Measurements from ENCODE around the gene C2orf69.

DNA sequence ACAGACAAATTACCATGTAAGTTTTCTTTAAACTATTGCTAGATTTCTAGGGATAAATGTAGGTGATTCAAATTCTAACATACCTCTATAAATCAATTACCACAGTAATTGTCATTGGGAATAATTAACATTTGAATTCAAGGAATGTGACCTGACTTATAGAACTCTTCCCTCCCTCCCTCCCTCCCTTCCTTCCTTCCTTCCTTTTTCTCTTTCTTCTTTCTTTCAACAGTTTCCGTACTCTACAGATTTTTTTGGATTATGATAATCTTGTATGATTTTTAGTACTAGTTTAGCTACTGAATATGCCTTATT, 41.9 kb upstream of the C2orf69 start:
- TF ChIP-seq POLR2A (IDR thresholded peaks at IDR 0.05) (no peak), POLR2AphosphoS5 (IDR thresholded peaks at IDR 0.05) (no peak)
- TF ChIP-seq, protein P1, sequence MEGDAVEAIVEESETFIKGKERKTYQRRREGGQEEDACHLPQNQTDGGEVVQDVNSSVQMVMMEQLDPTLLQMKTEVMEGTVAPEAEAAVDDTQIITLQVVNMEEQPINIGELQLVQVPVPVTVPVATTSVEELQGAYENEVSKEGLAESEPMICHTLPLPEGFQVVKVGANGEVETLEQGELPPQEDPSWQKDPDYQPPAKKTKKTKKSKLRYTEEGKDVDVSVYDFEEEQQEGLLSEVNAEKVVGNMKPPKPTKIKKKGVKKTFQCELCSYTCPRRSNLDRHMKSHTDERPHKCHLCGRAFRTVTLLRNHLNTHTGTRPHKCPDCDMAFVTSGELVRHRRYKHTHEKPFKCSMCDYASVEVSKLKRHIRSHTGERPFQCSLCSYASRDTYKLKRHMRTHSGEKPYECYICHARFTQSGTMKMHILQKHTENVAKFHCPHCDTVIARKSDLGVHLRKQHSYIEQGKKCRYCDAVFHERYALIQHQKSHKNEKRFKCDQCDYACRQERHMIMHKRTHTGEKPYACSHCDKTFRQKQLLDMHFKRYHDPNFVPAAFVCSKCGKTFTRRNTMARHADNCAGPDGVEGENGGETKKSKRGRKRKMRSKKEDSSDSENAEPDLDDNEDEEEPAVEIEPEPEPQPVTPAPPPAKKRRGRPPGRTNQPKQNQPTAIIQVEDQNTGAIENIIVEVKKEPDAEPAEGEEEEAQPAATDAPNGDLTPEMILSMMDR (IDR thresholded peaks at IDR 0.05): no peak

Measured in suprapubic skin (tissue), 4 donors.